ENCODE results near the gene NOL8.

Gene NOL8

DNA sequence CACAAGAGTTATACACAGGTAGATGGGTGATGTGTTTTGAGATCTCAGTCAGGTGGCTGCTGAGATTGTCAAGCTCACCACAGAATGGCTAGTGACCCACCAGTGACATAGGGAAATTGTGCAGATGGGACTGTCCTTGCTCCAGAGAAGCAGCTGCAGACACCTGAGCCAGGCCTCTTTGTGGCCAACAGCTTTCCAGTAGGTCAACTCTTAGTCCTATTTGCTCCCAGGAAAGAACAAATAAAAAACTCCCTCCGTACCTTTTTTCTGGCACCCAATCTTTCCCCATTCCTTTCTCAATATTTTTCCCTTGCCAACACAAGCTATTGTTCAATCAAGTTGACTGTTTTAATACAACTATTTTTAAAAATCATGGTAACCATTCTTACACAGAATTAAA, 45.8 kb downstream of the NOL8 start:
- TF ChIP-seq, protein P1, sequence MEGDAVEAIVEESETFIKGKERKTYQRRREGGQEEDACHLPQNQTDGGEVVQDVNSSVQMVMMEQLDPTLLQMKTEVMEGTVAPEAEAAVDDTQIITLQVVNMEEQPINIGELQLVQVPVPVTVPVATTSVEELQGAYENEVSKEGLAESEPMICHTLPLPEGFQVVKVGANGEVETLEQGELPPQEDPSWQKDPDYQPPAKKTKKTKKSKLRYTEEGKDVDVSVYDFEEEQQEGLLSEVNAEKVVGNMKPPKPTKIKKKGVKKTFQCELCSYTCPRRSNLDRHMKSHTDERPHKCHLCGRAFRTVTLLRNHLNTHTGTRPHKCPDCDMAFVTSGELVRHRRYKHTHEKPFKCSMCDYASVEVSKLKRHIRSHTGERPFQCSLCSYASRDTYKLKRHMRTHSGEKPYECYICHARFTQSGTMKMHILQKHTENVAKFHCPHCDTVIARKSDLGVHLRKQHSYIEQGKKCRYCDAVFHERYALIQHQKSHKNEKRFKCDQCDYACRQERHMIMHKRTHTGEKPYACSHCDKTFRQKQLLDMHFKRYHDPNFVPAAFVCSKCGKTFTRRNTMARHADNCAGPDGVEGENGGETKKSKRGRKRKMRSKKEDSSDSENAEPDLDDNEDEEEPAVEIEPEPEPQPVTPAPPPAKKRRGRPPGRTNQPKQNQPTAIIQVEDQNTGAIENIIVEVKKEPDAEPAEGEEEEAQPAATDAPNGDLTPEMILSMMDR (IDR thresholded peaks at IDR 0.05; ENCODE audit: insufficient read depth, low read length, poor library complexity, severe bottlenecking) = no peak
- H3K27me3 ChIP-seq (replicated peaks; ENCODE audit: control insufficient read depth, insufficient read depth, low read length) = no peaks in the 10 kb centered on the region
- peaks cover 19% of the 10 kb centered on the region for H3K36me3 ChIP-seq (ENCODE audit: control insufficient read depth, insufficient read depth, low read length)
- DNase-seq (ENCODE audit: extremely low read depth, insufficient read length) = no peak
- H3K4me3 ChIP-seq (replicated peaks; ENCODE audit: low read depth, low read length) = no peak overlapping the region

DNA sequence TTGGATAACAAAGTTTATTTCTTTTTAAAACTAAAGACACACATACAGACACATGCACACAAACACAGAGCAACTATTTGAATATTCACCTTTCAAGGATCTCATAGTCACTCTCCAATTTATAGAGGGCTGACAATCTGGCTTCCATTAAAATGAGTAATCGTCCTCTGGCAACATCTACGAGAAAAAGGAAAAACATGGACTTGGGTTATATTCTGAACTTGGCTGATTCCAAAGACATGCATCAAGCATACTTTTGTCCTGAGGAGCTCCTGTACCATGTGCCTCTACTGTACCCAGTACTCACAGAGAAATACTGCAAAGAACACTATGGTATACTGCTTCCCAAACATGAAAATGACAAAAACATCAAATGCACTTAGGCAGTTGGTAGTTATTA, 47.0 kb downstream of the NOL8 start:
- H3K27me3 ChIP-seq (replicated peaks; ENCODE audit: control insufficient read depth, insufficient read depth, low read length) = no peaks in the 10 kb centered on the region
- no peak for DNase-seq (ENCODE audit: extremely low read depth, insufficient read length)
- TF ChIP-seq, protein P1 (IDR thresholded peaks at IDR 0.05; ENCODE audit: insufficient read depth, low read length, poor library complexity, severe bottlenecking) = no peak
- peaks cover 21% of the 10 kb centered on the region for H3K36me3 ChIP-seq (ENCODE audit: control insufficient read depth, insufficient read depth, low read length)
- H3K4me3 ChIP-seq (replicated peaks; ENCODE audit: low read depth, low read length) = no peak overlapping the region

DNA sequence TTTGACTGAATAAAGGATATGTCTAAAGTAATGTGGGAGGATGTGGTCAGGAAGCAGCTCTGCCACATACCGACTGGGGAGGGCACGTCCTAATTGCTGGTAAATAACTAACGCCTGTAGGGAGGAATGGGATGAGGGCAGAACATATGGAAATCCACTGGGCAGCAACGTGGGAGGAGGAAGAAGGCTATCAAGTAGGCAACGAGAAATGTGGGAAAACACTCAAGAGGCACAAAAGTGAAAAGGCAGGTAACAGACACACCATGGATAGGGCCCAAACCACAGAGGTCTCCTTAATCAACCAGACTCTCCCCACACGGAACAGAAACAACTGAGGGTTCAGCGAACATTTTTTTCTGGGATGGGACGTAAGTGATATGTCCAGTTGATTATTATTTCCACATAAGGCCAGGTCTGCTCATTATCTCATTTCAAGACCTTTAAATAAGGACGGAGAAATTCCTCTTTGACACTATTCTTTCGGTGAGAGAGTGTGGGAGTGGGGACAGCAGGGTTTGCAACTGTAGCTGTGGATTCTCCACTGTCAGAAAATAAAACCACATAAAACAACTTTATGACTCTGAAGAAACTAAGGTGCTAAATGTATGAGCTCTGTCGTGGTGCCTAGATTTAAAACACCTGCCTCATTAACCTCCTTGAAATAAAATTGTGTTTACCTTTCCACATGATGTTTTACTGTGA, 48.7 kb downstream of the NOL8 start:
- TF ChIP-seq, protein P1 (IDR thresholded peaks at IDR 0.05; ENCODE audit: insufficient read depth, low read length, poor library complexity, severe bottlenecking) = no peak
- H3K36me3 ChIP-seq (ENCODE audit: control insufficient read depth, insufficient read depth, low read length) = peaks cover 25% of the 10 kb centered on the region
- H3K27me3 ChIP-seq (replicated peaks; ENCODE audit: control insufficient read depth, insufficient read depth, low read length) = no peaks in the 10 kb centered on the region
- no peak for DNase-seq (ENCODE audit: extremely low read depth, insufficient read length)
- no peak overlapping the region for H3K4me3 ChIP-seq (replicated peaks; ENCODE audit: low read depth, low read length)

DNA sequence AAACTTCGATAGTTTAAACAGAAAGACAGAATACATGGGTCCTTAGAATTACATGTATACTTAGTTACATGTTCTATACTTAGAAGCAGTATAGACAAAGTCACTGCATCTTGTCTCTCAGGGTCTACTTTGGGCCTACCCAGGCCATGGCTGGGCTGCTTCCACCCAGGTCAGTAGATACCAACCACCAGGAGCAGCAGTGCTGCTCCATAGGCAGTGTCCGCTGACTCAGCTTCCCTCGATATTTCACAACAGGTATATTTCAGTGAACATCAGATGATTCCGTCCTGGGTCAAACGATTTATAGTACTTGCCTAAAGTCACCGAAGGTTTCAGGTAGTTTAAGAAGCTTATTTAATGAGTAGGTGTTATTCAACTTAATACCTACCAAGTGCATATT, 49.6 kb downstream of the NOL8 start:
- no peak for DNase-seq (ENCODE audit: extremely low read depth, insufficient read length)
- TF ChIP-seq, protein P1 (IDR thresholded peaks at IDR 0.05; ENCODE audit: insufficient read depth, low read length, poor library complexity, severe bottlenecking) = no peak
- Histone ChIP-seq H3K4me3 (replicated peaks; ENCODE audit: low read depth, low read length) (no peak overlapping the region), H3K27me3 (replicated peaks; ENCODE audit: control insufficient read depth, insufficient read depth, low read length) (no peaks in the 10 kb centered on the region), H3K36me3 (ENCODE audit: control insufficient read depth, insufficient read depth, low read length) (peaks cover 28% of the 10 kb centered on the region)

DNA sequence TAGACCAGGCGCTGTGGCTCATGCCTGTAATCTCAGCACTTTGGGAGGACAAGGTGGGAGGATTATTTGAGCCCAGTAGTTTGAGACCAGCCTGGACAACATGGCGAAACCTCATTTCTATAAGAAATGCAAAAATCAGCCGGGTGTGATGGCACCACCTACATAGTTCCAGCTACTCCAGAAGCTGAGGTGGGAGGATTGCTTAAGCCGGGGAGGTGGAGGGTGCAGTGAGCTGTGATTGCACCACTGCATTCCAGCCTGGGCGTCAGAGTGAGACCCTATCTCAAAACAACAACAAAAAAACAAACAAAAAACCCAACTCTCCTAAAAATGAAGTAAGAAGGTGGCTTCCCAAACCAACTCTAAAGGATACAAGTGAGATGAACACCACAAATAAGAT, 54.6 kb downstream of the NOL8 start:
- Histone ChIP-seq H3K27me3 (replicated peaks; ENCODE audit: control insufficient read depth, insufficient read depth, low read length) (no peaks in the 10 kb centered on the region), H3K4me3 (replicated peaks; ENCODE audit: low read depth, low read length) (no peak overlapping the region), H3K36me3 (ENCODE audit: control insufficient read depth, insufficient read depth, low read length) (peaks cover 40% of the 10 kb centered on the region)
- DNase-seq (ENCODE audit: extremely low read depth, insufficient read length) = no peak
- TF ChIP-seq, protein P1 (IDR thresholded peaks at IDR 0.05; ENCODE audit: insufficient read depth, low read length, poor library complexity, severe bottlenecking) = no peak

DNA sequence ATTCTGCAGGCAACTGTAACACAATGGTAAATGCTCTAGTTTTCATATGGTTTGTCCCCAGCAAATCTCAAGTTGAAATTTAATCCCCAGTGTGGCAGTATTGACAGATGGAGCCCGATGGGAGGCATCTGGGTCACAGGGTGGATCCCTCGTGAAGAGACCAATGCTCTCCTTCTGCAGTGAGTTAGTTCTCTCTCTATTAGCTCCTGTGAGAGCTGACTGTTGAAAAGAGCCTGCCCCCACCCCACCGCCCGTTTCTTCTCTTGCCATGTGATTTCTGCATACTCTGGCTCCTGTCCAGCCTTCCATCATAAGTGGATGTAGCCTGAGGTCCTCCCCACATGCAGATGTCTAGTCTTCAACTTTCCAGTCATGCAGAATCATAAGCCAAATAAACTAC, 58.7 kb downstream of the NOL8 start:
- DNase-seq (ENCODE audit: extremely low read depth, insufficient read length) = no peak
- H3K4me3 ChIP-seq (replicated peaks; ENCODE audit: low read depth, low read length) = no peak overlapping the region
- H3K27me3 ChIP-seq (replicated peaks; ENCODE audit: control insufficient read depth, insufficient read depth, low read length) = no peaks in the 10 kb centered on the region
- TF ChIP-seq, protein P1 (IDR thresholded peaks at IDR 0.05; ENCODE audit: insufficient read depth, low read length, poor library complexity, severe bottlenecking) = no peak
- H3K36me3 ChIP-seq (ENCODE audit: control insufficient read depth, insufficient read depth, low read length) = peaks cover 41% of the 10 kb centered on the region
